Left forelimb (tissue), 1 donor: ENCODE results near the gene CCND3.

Experiments
- DNase-seq: peaks from one replicate; pipeline ENCODE4 v3.0.0-alpha.2; 2018; ENCODE audit warnings: low spot score

The CCND3 gene

DNA sequence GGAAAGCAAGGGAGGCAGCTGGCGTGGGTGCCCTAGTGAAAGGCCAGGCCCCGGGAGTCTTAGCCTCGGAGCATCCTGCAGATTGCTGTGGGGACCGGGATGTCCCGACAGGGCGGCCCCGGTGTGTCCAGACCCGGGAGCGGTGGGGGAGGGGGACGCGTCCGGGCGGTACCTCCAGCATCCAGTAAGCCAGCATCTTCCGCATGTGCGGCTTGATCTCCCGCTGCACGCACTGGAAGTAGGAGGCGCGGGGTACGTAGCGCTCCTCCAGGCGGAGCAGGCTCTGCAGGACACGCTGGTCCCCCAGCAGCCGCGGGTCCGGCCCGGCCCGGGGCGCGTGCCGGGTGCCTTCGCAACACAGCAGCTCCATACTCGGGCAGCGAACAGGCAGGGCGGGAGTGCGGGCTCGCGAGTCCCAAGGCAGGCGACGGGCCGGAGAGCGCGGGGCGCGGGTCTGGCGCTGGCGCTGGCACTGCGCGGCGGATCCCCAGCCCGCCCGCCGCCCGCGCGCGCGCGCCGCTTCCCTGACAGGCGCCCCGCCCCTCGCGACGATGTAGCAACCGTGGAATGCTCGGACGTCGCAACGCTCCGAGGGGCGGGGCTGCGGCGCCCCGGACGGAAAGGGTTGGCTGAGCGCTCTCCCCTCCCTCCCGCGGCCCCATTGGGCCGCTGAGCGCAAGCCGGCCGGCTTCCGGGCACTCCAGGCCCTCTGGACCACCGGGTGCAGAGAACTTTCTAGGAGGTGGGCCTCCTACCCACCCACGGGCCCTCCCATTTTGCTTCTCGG, at the start of gene CCND3:
Gene CCND3, minus strand, starts transcription at position 529 of the 787 bp plus-strand sequence. Its CDS starts 159 bp downstream, at position 370.
- peak; percentile 93 for DNase-seq

DNA sequence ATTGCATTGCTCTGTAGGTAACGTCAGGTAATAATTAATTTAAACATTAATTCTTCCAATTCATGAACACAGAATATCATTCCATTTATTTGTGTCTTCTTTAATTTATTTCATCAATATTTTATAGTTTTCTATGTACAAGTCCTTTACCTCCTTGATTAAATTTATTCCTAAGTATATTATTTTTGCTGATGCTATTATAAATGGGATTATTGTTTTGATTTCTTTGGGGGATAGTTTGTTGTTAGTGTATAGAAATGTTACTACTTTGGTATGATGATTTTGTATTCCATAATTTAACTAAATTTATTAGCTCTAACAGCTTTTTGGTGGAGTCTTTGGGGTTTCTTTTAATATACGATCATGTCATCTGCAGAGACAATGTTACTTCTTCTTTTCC, 44.7 kb upstream of the CCND3 start:
- DNase-seq: no peak

DNA sequence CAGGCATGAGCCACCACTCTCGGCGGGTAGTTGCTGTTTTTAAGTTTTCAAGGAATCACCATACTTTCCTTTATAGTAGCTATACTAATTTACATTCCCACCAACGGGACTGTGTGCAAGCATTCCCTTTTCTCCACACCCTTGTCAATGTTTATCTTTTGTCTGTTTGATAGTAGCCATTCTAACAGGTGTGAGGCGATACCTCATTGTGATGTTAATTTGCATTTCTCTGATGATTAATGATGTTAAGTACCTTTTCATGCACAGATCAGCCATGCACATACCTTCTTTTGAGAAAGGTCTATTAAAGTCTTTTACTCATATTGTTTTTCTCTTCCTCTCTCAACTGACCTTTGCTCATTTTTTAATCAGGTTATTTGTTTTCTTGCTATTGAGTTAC, 43.0 kb upstream of the CCND3 start:
- DNase-seq: no peak

DNA sequence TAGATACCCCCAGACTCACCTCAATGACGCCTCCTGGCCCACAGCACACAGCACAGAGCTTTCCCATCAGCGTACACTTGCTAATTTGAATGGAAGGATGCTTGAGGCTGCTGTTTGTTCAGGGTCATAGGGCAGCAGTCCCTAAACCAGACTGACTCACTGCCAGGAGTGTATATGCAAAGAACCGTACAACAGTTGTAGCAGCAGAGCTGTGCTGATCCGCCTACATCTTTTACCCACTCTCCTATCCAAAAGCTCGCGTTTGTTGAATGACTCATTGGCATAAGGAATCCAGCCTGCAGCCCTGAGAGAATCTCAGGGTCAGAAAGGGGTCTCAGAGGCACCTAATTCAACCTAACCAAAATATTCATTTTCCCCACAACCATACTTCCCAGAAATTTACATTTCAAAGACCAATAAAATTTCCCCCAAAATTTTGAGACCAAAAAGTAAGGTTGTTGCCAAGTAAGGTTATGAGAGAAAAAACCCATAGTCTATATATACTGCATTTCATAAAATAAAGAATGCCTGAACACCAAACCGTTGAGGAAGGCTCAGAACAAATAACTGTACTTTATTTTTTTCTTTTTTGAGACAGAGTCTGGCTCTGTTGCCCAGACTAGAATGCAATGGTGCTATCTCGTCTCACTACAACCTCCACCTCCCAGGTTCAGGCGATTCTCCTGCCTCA, 35.3 kb upstream of the CCND3 start:
- DNase-seq: no peak

DNA sequence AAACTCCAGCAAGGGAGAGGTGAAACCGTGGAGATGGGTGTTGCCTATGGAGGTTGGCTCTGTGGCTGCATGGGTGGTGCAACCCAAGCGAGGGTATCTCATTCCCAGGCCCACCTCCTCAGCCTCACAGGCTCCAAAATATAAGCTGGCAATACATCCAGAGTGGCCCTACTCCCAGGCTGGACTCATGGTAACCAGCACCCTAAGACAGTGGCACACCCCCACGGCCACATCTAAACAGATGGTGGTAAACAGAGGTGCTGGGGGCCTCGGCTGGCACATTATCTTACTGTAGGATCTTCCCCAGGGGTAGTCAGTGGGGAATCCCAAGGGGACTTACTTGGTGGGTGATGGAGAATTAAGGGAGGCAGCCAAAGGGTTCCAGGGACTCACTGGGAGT, 33.7 kb upstream of the CCND3 start:
- DNase-seq: no peak

DNA sequence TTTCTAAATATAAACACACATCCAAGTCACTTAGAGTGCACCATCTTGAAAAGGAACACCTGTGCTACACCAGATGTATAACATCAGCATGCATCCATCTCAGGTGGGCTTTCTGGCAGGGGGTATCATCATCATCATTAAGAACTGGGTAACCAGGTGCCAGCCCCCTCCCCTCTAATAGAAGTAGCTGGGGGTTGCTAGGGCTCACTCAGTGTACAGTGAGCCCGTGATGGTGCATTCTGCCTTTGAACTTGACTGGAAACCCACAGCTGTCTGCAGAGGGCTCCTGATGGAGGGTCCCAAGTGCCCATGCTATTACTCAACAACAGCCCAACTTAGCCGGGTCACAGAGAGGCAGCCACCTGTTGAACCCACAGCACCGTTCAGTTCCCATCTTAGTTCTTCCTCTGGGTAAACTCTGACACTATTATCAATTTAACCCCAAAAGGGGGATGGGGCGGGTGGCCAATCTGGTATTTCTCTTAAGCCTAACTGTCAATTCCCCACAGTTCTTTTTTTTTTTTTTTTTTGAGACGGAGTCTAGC, 32.7 kb upstream of the CCND3 start:
- no peak for DNase-seq

DNA sequence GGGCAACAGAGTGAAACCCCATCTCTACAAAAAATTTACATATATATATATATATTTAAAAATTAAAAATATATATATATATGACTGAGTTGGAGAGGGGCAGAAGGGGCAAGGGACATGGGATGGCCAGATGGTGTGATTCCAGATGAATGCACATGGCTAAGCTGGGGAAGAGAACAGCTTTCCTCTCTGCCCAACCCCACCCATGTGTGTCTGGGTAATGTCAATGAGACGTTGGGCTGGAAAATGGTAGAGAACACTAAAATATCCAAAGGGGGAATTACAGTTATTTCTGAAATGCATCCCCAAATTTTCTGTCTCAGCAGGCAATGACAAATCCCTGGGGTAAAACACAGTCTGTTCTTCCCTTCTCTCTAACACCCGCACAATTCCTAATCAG, 31.2 kb upstream of the CCND3 start:
- DNase-seq: no peak

DNA sequence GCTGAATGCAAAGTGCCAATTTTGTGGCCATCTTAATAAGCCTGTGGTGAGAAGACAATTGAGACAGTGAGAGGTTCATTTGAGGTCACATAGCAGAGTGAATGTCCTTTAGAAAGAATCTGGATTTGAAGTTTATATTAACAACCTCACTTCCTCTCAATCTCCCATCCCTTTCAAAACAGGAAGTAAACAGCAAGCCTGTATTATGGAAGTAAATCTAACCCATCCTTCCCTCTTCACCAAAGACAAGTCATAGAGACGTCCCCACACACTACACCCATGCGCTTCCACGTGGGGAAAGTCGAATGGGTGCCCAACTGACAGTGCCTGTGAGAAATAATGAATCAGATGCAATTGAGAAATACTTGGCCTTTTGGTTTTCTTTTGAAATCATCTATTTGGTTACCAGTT, 28.8 kb upstream of the CCND3 start:
- DNase-seq: no peak

DNA sequence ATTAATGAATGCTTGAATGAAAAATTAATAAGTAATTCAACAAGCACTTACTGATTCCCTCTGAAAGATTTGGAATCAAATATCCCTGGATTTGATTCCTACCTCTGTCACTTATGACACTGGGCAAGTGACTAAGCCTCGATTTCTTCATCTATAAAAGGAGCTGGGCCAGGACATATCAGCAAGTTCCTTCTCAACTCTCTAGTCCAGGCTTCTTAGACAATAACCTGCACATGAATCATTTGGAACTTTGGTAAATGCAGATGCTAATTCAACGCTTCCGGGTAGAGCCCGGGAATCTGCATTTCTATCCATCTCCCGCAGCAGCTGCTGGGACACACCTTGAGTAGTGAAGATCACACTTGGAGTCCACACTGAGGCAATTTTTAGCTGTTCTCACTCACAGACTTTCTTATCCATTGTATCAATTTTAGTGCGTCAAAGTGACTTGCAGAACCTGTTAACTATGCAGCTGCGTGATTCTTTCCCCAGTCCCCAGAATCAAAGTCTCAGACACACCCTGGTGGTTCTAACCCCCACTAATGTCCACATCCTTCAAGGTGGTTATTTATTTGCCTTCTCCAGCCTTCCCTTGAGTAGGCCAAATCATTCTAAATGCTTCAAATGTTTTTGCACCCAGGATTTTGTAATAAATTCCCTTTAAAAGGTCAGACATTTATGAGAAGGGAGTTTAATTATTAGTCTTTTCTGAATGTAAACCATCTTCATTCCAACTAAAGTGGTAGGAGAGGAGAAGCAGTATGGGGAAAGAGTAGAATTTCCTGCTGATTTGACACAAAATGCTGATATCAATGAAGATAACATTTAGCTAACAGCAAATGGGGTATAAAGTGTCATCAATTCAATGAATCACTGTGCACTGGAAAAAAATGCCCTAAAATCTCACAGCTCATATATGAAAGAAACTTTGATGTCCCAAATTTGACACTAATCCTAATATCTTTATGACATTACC, 26.0 kb upstream of the CCND3 start:
- DNase-seq: no peak

DNA sequence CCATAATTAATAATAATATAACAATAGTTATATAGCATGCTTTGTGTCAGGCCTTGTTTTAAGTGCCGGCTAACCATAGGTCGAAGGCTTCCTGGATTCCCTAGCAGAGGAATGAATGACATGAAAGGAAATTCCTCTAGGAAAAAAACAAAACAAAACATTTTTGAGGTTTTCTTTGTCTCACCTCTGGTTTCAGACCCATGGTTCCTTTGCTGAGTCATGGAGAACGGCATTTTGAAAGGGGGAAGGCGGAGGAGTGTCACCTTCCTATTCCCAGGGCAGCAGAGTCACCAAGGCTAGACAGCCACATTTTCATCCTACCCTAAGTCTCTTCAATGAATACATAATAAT, 25.3 kb upstream of the CCND3 start:
- no peak for DNase-seq

DNA sequence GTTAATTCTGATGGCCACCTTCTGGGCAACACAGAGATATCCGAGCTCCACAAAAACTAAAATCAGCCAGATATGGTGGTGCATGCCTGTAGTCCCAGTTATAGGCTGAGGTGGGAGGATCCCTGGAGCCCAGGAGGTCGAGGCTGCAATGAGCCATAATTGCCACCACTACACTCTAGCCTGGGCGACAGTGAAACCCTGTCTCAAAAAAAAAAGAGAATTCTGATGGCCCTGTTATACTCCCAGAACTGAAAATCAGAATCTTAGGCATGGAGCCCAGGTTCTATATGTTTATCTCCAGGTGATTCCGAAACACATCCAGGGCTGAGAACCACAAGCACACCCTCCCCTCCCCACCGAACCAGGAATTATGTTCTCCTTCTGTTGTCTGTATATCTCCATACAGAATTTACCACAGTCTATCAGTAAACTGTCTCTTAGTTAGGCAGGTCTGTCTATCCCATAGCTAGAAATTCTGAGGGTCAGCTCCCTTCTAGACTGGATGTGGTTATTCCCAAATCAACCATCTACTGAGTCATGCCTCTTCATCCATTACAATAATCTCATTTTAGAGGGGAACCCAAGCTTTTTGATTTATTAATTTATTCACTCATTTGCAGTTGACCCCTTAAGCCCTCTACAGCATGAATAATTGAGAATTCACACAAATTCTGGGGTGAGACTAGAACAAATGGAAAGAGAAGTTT, 24.8 kb upstream of the CCND3 start:
- no peak for DNase-seq

DNA sequence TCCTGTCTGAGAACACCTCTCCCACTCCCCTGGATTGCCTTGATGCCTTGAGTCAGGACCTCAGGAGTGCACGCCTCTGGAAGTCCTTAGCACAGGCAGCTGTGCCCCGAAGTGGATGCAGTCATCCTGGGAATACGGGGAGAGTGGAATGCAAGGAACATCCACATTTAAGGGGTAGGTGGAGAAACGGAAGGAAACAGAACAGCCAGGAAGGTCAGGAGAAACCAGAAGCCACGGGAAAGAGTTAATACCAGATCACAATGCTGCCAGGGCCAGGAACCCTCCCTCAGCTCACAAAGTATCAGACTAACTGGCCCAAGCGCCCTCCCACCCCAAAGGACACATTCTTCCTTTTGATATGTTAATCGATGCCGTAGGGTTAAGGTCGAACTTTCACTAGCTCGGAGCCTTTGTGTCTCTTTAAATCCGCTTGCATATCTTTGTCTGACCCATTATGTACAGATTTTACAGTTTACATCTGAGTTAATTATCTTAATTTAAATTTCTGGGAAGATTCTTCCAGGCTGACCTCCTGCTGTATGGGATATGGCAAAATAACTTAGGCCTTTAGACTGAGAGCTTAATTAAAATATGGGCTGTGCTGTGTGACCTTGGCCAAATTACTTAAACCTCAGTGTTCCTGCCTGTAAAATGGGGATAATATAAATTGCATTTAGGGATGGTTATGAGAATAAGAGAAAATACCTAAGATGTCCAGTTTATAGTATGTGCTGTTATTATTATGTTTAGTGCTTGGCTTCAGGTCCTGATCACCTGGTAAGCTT, 24.0 kb upstream of the CCND3 start:
- no peak for DNase-seq

DNA sequence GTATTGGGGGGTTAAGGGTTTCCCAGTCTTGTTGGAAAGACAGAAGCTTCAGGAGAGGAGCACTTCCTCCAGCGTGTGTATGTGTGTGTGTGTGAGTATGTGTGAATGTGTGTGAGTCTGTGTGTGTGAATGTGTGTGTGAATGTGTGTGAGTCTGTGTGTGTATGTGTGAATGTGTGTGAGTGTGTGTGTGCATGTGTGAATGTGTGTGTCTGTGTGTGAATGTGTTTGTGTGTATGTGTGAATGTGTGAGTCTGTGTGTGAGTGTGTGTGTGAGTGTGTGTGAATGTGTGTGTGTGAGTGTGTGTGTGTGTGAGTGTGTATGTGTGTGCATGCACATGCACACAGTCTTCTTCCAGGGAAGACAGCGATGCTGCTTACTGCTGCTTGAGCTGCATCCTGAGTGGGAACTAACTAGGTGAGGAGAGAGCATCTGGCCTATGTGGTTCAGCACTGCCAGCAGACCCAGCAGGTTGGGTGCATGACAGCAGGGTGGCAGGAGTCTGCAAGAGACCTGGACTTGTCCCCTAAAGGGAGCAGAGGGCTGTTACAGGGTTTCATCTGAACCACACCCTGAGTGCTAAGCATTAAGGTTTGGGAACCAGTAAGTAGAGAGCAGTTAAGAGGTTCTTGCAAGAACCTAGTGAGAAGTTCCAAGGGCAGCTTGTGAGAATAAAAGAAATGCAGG, 22.7 kb upstream of the CCND3 start:
- no peak for DNase-seq

DNA sequence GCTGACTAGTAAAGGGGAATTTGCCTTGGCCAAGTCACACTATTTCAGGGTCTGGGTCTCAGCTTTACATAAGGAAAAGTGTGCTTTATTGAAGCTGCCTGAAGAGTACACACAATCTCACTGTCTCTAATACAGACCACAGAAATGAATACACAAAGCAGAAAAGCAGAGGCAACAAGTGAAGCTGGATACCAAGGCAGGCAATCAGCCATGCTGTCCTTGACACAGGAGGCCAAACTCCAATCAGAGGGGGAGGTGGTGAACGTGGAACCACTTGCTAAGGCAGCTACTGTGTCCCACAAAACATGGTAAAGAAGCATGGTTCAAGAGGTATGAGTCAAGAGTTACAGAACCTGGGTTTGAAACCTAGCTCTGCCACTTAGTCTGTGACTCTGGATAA, 21.8 kb upstream of the CCND3 start:
- DNase-seq: no peak

DNA sequence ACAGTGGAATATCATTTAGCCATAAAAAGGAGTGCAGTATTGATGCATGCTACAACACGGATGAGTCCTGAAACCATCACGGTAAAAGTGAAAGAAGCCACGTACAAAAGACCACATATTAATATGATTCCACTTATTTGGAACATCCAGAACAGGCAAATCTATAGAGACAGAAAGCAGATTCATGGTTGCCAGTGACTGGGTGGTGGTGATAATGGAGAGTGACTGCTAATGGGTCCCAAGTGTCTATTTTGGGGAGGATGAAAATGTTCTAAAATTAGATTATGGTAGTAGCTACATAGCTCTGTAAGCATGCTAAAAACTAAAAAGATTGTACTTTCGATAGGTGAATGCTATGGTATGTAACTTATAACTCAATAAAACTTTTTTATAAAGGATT, 18.4 kb upstream of the CCND3 start:
- no peak for DNase-seq

DNA sequence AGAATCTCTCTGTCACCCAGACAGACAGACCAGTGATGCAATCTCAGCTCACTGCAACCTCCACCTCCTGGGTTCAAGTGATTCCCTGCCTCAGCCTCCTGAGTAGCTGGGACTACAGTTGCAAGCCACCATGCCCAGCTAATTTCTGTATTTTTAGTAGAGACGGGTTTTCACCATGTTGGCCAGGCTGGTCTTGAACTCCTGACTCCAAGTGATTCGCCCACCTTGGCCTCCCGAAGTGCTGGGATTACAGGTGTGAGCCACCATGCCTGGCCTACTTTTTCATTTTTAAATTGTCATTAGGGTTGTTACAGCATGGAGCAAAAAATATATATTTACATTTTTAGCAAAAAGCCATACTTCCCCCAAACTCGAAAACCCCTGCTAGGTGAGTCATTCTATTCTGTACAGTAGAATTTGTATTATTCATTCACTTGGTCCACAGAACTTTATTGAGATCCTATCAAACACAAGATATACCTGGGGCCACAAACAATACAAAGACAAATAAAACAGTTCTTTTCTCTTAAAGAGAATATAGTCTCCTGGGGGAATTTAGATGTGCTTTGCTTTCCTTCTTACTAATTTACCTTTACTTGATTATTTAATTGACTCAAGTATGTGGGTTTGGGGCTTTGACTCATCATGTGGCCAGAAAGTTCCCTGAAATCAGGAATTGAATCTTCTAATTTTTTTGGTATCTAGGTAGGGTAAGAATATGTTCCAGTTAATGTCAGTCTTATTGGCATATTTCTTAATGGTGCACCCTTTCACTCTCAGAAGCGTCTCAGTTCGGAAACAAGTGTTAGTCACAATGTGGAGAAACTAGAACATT, 16.6 kb upstream of the CCND3 start:
- no peak for DNase-seq

DNA sequence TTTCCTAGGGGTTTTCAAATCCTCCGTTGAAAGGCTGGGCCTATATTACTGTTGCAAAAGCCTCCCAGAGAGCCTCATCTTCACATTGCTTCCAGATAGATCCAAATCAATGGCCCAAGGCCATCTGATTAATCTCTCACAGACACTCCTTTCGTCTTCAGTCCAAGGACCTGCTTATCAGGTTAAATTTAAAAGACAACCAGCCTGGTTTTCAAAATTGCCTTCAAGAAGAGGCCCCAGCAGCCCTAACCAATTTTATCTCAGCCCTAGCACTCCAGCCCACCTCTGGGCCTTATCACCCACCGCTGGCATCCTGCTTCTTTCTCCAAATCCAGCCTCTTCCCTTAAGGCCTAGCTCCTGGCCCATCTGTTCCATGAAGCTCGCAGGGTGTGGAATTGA, 15.5 kb upstream of the CCND3 start:
- no peak for DNase-seq

DNA sequence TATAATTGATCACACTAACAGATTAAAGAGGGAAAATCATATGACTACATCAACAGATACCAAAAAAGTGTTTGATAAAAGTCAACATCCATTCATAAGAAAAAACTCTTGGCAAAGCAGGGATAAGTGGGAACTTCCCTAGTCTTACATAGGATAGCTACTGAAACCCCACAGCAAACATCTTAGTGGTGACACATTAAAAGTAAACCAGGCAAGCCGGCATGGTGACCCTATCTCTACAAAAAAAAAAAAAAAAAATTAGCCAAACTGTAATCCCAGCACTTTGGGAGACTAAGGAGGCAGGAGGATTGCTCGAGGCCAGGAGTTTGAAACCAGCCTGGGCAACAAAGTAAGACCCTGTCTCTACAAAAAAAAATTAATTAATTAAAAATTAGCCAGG, 13.8 kb upstream of the CCND3 start:
- no peak for DNase-seq

DNA sequence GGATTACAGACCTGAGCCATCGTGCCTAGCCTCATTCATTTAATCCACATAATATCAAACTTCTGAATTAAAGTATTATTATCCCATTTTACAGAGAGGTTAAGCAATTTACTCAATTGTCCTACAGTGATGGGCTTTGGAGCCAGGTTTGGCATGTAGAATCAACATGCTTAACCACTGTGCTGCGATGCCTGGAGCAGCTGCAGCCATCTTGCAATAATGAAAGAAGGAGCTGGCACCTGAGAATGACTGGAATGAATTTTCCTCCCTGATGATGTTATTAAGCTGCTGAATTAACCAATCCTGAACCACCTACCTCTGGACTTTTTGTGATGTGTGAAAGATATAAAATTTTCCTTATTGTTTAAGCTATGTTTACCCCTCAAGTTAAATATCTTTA, 13.1 kb upstream of the CCND3 start:
- no peak for DNase-seq
